GM20000 (cell line): ENCODE data around the gene KSR1.

Experiments used
- DNase-seq: peaks from one replicate; pipeline ENCODE4 v3.0.0; 2012; ENCODE audit warnings: low spot score
- TF ChIP-seq, protein P1 (sequence below): IDR thresholded peaks from 2 replicates; pipeline ENCODE4 v1.5.1; 2012; ENCODE audit warnings: mild to moderate bottlenecking, control low read depth; ENCODE audit errors: extremely low read depth, missing control alignments

KSR1 gene

DNA sequence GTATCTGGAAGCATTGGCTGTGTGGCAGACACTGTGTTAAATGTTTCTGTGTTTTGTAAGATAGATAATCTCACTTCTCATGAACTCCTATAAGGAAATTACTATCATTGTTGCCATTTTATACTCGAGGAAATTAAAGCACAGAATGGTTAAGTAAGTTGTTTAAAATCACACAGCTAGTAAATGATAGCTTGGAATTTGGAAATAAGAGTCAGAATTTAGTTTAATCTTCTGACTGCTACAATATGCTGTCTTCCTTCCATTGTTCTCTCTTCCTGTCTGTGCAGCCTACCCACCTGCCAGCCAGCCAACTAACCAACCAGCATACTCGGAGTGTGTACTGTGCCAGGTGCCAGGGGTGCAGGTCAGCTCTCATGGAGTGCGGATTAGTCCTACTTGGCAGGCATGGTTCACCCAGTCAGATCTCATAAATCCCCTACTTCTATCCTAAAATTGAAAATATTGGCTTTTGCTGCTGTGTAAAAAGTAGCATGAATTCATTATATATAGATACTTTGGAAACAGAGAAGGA lies 94.8 kb downstream of the KSR1 start:
- DNase-seq, result no peak
- TF ChIP-seq, protein P1, sequence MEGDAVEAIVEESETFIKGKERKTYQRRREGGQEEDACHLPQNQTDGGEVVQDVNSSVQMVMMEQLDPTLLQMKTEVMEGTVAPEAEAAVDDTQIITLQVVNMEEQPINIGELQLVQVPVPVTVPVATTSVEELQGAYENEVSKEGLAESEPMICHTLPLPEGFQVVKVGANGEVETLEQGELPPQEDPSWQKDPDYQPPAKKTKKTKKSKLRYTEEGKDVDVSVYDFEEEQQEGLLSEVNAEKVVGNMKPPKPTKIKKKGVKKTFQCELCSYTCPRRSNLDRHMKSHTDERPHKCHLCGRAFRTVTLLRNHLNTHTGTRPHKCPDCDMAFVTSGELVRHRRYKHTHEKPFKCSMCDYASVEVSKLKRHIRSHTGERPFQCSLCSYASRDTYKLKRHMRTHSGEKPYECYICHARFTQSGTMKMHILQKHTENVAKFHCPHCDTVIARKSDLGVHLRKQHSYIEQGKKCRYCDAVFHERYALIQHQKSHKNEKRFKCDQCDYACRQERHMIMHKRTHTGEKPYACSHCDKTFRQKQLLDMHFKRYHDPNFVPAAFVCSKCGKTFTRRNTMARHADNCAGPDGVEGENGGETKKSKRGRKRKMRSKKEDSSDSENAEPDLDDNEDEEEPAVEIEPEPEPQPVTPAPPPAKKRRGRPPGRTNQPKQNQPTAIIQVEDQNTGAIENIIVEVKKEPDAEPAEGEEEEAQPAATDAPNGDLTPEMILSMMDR, result no peak

DNA sequence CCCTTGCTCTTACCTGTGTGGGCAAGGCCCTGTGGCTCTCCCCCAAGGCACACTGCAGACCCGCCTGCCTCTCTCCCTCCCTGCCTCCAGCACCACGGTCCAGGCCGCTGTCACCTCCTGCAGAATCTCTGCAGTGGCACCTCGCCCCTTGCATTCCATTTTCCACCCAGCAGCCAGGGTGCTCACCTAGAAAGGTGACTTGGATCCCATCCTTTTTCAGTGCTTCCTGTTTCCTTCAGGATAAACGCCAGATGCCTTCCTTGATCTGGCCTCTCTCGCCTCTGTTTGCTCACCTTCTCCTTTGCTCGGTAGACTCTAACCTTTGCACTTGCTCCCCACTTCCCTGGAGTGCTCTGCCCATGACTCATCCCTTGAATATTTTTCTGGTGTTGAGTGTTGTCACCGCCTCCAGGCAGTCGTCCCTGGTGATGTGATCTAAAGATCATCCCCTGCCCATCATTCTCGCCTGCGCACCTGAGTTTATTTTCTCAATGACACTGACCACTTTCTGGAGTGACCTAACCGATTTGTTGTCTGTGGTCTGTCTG lies 95.5 kb downstream of the KSR1 start:
- no peak for DNase-seq
- TF ChIP-seq, protein P1, result no peak

DNA sequence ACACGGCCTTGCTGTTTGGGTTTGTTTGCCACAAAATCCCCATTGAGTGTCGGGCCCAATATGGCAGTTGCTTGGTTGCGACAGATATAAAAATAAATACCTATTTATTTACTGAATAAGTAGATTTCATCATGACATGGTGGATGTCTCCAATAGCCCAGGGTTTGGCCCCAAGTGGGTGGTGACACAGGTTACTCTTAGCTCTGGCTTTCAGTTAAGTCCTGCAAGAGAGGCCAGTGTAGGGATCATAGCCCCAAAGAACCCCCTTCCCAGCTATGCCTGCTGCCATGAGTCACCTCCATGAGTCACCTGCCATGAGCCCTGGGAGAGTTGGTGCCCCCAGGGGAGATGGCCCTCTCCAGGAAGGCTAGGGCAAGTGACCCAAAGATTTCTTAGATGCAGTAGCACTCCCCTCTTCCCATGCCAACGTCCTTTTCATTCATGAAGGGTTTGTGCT lies 96.1 kb downstream of the KSR1 start:
- no peak for DNase-seq
- TF ChIP-seq, protein P1, result no peak

DNA sequence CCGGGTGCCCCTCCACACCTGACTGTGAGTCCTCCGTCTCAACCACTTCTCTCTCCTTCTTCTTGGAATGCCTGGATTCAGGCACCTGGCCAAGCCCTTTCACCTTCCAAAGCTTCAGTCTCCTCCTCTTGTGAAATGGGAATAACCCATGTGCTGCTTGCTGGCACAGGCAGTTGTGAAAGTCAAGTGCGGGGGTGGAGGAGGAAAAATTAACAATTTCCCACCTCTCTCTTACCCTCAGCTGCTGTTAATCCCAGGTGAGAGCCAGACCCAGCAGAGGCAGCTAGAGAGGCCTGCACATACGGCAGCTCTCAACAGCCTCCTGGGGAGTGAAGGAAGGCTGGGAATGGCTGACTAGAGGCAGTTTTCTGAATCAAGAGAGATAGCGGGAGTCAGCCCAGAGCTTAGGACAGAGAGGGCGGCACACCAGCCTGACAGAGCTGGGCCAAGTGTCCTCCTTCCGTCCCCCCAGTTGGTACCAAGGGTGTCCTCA lies 96.8 kb downstream of the KSR1 start:
- DNase-seq, result no peak
- TF ChIP-seq, protein P1, result no peak

DNA sequence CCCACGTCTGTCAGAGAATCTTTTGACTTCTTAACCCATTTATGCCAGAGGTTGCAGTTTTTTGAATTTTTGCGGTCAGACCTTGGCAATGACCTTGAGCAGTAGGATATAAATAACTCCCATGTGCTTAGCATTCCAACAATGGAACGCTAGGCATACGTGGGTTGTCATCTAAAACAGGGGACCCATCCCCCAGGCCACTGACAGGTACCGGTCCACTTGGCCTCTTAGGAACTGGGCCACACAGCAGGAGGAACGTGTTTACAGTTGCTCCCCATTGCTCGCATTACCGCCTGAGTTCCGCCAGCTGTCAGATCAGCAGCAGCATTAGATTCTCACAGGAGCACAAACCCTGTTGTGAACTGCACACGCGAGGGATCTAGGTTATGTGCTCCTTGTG lies 97.9 kb downstream of the KSR1 start:
- no peak for DNase-seq
- TF ChIP-seq, protein P1, result no peak

DNA sequence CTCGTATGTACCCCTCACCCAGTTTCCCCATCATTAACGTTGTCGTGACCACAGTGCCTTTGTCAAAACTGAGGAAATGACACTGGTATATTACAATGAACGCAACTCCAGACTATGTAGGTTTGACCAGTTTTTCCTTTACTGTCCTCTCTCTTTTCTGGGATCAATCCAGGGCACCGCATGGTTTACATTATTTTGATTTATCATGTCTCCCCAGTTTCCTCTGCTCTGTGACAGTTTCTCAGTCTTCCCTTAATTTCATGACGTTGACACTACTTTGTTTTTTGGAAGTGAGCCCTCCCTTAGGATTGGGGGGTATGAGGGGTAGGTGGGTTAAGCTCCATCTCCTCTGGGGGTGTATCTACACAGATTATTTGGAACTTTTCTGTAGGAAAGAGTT lies 98.7 kb downstream of the KSR1 start:
- TF ChIP-seq, protein P1, result no peak
- no peak for DNase-seq

DNA sequence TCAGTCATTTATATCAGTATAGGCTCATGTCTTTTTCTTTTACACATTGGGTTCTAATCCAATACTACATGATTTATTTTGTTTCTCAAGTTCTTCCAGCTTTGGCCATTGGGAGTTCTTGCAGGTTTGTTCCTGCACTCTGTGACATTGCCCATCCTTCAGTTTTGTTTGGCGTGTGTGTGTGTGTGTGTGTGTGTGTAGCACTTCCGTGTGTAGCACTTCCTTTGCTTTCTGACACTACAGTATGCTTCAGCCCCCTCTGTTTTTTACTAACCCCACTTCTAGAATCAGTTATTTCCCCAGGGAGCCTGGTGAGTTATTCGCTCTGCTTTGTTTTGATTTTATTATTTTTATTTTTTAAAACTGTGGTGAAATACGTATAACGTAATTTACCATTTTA lies 99.1 kb downstream of the KSR1 start:
- DNase-seq, result no peak
- TF ChIP-seq, protein P1, result no peak
